Pulmonary artery endothelial cell (primary cell): ENCODE results near the gene MMRN2. TPM values are rescaled to one million over a fixed set of nuclear protein-coding genes. Genes with fewer than 3 reads are reported as not detected.

Experiments used
- DNase-seq: peaks from one replicate; pipeline ENCODE4 v3.0.0-alpha.2; 2011; ENCODE audit warnings: low read depth, low spot score
- total RNA-seq: library from RNA; depleted of rRNA; stranded (reverse); fragments of >200 nt; gene quantifications from 2 replicates; pipeline ENCODE4 v1.2.3, GENCODE V29; 2014

The MMRN2 gene
- total RNA-seq, 1 donor from 2014 or later = 372 TPM

- DNase-seq = no peak
These were observed 68.6 kb downstream of the MMRN2 start for GRCh38 chr10:86888585-86889381.

Other genes starting within 250 kb of the MMRN2 start
- gene BMPR1A, start 201.0 kb downstream of the MMRN2 start, total RNA-seq = 1.4 and 3.0 TPM in 2 replicates
- 43.1 and 45.0 TPM in 2 replicates for gene SNCG, start 984 bp upstream of the MMRN2 start, total RNA-seq
- gene ADIRF, start 10.9 kb upstream of the MMRN2 start, total RNA-seq = 14.3 and 36.5 TPM in 2 replicates
- not detected in 2 replicates for gene FAM25A, start 62.7 kb upstream of the MMRN2 start, total RNA-seq
- 224 and 228 TPM in 2 replicates for gene GLUD1, start 137.2 kb upstream of the MMRN2 start, total RNA-seq
- 22.2 and 28.2 TPM in 2 replicates for gene SHLD2, start 137.6 kb upstream of the MMRN2 start, total RNA-seq